NB4 (cell line): Measurements from ENCODE around the gene DNAH11.
A peak's percentile ranks its signal among the peaks of the same experiment; 100 is the strongest.

Source experiments
- DNase-seq: peaks from one replicate; pipeline ENCODE4 v3.0.0; 2010; ENCODE audit warnings: low read depth
- H3K4me3 ChIP-seq: one replicate; pipeline ENCODE4 v1.5.1; 2011; ENCODE audit warnings: mild to moderate bottlenecking, low read depth, low read length, moderate library complexity
- CTCF ChIP-seq: IDR thresholded peaks from one replicate; pipeline ENCODE4 v1.5.1; 2012; ENCODE audit warnings: low read depth, low read length
- MYC ChIP-seq: IDR thresholded peaks from 2 replicates; pipeline ENCODE4 v1.6.1; 2011; ENCODE audit warnings: low read depth, low read length
- POLR2A ChIP-seq: IDR thresholded peaks from 2 replicates; pipeline ENCODE4 v1.6.1; 2011; ENCODE audit warnings: mild to moderate bottlenecking; ENCODE audit not compliant: insufficient read length; ENCODE audit errors: extremely low read depth
- TF ChIP-seq, protein P1 (sequence below): IDR thresholded peaks from 2 replicates; pipeline ENCODE4 v1.6.1; 2011; ENCODE audit warnings: low read depth, low read length

DNAH11 gene

GRCh38 chr7:21572331-21573313 lies 29.8 kb downstream of the DNAH11 start:
- no peak overlapping the region for H3K4me3 ChIP-seq
- TF ChIP-seq POLR2A (no peak), CTCF (no peak)
- no peak for DNase-seq

DNA sequence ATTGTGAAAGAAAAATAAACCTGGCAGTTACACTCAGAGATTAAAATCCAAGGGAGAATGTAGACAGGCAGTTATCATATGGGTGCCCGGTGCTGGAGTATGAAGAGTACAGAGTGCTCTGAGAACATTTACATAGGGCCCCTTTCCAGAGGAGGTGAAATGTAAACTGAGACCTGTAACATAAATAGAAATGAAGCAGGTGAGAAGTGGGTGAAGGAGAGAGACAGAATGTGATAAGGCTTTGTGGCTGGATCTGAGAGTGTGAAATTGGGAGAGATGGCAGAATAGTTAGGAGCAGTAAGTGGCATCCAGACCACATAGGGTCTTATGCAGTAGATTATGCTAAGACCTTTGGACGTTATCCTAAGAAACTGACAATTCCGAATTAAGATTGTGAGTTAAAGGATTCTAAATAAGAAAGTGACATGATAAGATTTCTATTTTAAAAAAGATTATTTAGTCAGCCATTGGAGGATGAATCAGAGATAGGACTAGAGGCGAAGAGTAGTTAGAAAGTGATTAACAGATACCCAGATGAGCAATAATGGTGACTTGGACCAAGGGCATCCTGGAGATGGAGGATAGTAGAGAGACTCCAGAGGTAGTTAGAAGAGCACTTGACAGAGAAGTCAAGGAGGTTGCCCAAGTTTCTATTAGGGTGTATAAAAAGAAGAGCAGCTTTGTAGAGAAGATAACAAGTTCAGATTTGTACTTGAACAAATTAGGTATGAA lies 36.7 kb downstream of the DNAH11 start:
- TF ChIP-seq, protein P1, sequence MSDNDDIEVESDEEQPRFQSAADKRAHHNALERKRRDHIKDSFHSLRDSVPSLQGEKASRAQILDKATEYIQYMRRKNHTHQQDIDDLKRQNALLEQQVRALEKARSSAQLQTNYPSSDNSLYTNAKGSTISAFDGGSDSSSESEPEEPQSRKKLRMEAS = no peak
- no peak for TF ChIP-seq POLR2A
- TF ChIP-seq MYC = no peak
- no peak for TF ChIP-seq CTCF
- H3K4me3 ChIP-seq = no peak overlapping the region
- no peak for DNase-seq

DNA sequence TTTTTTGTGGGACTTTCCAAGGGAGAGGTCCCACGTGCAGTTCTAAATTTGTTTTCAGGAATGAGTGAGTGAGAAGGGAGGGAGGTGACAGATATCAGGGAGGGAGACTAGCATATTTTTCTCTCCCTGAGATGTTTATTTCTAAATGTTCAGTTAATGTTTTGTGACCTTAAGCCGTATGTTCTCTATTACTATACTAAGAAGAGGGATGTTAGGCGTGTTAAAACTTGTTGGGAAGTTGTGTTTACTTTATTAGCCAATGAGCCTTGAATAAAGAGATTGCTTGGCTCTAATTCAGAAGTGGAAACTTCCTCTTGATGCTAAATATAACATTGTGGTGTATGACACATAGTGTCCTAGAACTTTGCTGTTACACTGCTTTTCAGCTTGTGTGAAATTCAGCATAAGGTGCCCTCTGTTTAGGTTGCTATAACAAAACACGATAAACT lies 37.3 kb downstream of the DNAH11 start:
- no peak overlapping the region for H3K4me3 ChIP-seq
- DNase-seq = peak; percentile 53
- no peak for TF ChIP-seq CTCF
- no peak for TF ChIP-seq MYC
- TF ChIP-seq, protein P1 = no peak

DNA sequence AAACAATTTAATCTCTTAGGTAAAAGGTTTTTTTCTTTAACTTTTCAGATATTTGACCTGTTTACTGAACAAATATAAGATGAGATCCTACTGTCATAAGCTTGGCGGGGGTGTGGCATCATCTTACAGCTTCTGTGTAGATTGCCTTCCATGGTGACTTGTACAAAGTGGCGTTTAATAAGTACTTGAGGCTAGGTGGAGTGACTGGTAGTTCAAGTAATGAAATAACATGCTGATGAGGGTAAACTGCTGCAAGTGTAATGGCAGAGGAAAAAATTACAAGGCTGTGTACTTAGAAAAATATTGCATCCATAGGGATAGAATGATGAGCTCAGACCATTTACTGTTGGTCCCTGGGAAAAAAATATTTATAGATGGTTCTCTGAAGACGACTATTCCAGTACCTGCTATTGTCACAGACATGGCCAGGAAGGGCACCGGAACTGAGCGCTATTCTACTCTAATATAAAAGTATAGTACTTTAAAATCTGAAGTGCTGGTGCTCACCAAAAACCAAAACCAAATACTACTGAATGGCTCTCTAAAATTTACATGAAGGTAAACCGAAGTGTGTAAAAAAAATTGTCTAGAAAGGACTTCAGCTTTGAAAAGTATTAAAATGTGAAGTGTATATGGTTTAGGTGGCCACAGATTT lies 42.4 kb downstream of the DNAH11 start:
- no peak for DNase-seq
- TF ChIP-seq MYC = no peak
- TF ChIP-seq CTCF = no peak
- TF ChIP-seq, protein P1 = no peak
- no peak for TF ChIP-seq POLR2A
- H3K4me3 ChIP-seq = no peak overlapping the region

DNA sequence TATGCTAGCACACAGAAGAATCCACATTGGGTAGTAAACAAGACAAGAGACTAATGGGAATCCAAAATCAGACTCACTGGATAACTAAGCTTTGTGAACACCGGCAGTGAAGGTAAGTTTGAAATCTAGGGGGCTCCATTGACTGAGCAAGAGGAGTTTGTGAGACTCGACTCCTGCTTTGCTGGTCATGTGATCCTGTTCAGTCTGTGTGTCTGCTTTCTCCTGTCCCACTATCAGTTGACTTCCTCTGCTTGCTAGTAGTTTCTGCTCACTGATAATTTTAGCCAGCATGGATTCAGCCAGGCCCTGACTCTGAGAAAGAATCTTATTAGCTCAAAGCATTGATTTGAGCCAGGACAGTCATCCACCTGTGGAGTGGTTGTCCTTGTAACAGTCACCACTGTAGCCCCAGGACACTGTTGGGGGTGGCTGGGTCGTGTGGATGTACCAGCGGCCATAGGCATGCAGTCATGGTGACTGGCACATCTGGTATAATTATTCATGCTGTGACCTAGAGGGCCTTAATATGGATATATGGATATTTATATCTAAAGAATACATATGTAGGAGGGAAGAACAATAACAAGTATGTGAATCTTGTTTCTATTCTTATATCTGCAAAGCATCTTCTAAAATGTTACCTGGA lies 44.4 kb downstream of the DNAH11 start:
- TF ChIP-seq CTCF (no peak), MYC (no peak)
- TF ChIP-seq, protein P1 = no peak
- DNase-seq = no peak

More for the DNA sequence above, 44.4 kb downstream of the DNAH11 start:
- no peak overlapping the region for H3K4me3 ChIP-seq
